Activated CD4-positive, alpha-beta T cell treated with anti-CD3 and anti-CD28 coated beads, Interleukin-2, amount 50 U/mL, for 48 hours (primary cell): Measurements from ENCODE around the gene TMUB2.

Experiments
- DNase-seq, 2 experiments: peaks; one replicate each; pipeline ENCODE4 v3.0.0-alpha.2; 2020

TMUB2 gene

GRCh38 chr17:44203731-44204440, 17.1 kb downstream of the TMUB2 start:
- peak; percentile 63 to 72 for DNase-seq

- no peak for DNase-seq
Measured at GRCh38 chr17:44204441-44204882, 17.7 kb downstream of the TMUB2 start.

- no peak for DNase-seq
Measured at GRCh38 chr17:44205962-44206824, 19.4 kb downstream of the TMUB2 start.

DNA sequence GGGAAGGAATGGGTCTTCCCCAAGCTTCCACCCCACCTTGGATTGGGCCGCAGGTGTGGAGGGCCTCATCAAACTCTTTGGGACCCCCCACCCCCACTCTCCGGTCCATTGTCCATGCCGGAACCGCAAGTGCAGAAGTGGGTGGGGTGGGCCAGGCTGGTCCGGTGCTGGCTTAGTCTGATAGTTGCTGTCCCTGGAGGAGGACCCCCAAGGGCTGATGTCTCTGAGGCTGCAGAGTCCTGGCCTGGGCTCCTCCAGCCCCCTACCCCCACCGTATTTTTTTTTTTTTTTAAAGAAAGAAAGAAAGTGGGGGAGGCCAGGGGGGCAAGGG, 20.0 kb downstream of the TMUB2 start:
- DNase-seq: no peak

DNA sequence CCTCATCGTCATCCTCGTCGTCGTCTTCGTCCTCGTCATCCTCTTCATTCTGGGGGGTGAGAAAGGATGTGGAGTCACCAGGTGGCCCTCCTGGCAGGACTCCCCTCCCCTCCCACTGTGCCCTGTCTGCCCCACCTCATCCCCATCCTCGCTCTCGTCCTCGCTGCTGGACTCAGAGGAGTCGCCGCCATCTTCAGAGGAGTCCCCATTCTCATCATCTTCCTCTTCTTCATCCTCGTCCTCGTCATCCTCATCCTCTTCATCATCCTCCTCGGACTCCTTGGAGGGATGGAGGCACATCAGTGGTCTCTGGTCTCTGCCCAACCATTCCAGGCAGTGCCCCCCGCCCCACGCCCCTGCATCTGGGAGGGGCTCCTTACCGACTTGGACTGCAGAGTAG, 20.5 kb downstream of the TMUB2 start:
- DNase-seq: no peak

- no peak for DNase-seq
Measured at GRCh38 chr17:44207743-44208142, 21.0 kb downstream of the TMUB2 start.

GRCh38 chr17:44209786-44210341, 23.1 kb downstream of the TMUB2 start:
- DNase-seq: peak; percentile 60 to 73

GRCh38 chr17:44210342-44211192, 23.8 kb downstream of the TMUB2 start:
- peak; percentile 90 to 92 for DNase-seq

GRCh38 chr17:44211281-44212265, 24.8 kb downstream of the TMUB2 start:
- DNase-seq: no peak

DNA sequence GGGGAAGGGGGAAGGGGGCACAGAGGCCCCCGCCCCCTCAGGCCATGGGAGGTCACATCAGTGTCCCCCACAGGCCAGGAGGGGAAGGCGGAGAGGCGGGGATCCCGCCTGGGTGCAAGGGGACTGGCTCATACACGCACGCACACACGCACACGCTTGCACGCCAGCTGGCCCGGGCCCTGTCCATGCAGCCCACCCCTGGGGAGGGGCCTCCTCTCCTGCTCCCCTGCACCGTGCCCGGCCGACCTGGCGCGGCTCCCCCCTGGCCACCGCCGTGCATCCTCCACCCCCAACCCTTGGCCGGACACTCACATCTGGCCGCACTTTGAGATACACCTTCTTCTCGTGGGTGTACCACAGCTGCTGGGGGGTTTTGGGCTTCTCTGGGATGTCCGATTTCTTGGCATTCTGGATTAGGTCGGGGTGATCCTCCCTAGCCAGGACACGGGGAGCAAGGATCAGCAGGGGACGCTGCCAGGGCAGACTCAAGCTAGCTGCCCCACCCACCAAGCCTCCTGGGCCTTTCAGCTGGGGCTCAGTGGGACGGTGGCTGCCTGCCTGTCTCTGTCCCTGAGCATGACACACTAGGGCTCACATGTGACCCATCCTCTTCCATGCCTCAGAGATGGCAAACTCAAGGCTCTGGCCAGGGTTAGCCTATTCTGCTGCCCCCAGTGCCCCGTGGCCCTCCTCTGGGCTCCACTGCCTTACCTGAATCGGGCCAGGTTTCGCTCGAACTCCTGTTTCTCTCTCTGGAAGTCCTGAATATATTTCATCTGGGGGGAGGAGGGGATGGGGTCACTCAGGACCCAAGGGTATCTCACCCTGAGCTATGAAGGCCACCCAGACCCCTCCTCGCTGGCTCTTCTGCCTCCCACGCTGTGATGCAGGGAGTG, 26.0 kb downstream of the TMUB2 start:
- DNase-seq: no peak

- no peak for DNase-seq
Measured at GRCh38 chr17:44213403-44214229, 26.8 kb downstream of the TMUB2 start.

DNA sequence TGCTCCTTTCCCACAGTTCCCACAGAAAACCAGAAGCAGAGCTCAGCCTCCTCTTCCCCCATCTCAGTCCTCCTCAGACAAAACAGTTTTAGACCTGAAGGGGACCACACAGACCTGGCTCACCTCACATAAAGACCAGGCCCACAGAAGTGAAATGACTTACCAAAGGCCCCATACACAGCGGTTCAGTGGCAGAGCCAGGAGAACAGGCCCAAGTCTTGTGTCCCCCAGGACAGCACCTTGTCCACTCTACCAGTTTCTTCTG, 27.4 kb downstream of the TMUB2 start:
- no peak for DNase-seq

DNA sequence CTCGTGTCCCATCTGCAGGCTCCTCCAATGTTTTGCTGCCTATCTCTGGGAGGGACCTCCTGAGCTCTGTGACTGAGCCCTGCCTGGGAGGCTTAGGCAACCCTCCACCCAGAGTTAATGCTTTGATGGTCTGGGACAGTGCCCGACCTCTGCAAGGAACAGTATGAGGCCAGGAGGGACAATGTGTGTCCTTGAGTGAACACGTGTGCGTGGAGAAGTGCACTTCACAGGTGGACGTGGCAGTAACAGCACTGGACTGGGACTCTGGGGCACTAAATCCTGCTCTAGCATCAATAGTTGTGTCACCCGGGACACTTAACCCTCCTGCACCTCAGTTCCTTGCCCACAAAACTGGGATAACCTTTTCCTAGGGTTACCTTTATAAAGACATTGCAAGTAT, 28.1 kb downstream of the TMUB2 start:
- DNase-seq: no peak

GRCh38 chr17:44216173-44216572, 29.4 kb downstream of the TMUB2 start:
- DNase-seq: no peak

GRCh38 chr17:44216694-44217093, 29.9 kb downstream of the TMUB2 start:
- DNase-seq: no peak

DNA sequence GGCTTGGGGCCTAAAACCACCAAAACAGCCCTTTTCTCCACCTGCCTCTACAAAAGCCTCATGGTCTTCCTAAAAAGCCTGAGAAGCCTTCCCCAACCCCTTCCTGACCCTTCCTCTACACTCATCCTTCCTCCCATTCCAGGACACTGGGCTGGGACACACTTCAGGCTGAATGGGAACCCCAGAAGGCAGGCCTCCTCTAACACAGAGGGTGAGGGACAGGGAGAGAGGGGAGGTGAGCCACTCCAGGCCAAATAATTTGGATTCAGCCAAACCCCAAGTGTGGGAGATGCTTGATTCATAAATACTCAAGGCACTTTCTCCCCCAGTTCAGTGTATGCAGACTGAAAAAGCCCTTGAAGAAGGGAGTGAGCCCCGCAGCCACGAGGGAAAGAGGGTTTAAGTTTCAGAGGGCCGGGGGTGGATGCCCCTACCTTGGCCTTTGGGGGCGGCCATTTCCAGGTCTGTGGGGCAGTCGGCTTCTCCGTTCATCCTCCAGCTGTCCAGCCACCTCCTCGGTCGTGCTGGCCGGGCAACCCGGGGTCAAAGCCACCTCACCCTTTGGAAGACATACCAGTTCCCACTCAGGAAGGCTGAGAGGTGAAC, 31.1 kb downstream of the TMUB2 start:
- DNase-seq: no peak

DNA sequence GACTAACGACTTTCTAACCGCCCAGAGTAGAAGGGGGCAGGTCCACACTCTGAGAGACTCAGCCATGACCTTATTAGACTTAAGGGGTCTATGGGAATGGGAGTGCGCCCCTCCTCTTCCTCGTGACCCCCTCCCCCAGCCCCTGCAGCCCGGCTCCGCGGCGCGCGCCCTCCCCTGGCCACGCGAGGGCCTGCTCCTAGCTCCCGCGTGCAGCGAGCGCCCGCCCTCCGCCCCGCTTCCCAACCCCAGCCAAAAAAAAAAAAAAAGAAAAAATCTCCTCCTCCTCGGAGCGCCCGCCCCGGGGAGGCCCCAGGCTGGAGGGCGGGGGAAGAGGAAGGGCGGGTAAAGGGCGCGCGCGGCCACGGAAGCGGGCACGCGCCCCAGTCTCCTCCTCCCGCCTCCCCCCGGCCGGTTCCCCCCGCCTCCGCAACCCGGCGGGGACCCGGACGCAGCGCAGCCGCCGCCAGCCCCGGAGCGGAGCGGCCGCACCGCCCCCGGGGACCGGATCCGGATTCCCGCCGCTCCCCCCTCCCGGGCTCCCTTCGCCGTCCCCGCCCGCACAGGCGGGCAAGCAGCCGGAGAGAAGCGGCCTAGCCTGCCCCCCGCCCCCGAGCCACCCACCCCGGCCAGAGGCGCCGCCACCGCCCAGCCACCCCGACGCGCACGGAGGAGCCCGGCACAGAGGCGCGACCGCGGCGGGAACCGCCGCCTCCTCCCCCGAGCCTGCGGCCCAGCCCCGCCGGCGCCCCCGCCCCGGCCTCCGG, 31.8 kb downstream of the TMUB2 start:
- peak; percentile 82 to 88 for DNase-seq

GRCh38 chr17:44219108-44219615, 32.4 kb downstream of the TMUB2 start:
- peak; percentile 65 to 71 for DNase-seq
